ENCODE results near the gene OPRL1.
A peak's percentile ranks its signal among the peaks of the same experiment; 100 is the strongest.

The OPRL1 gene

GRCh38 chr20:64038224-64038564 lies 41.7 kb upstream of the OPRL1 start:
- Histone ChIP-seq H3K27ac (ENCODE audit: low read depth, low read length) (no peak overlapping the region), H3K4me3 (ENCODE audit: low read length) (peak overlapping the region; percentile 55), H3K9ac (ENCODE audit: low read length) (no peak overlapping the region), H3K36me3 (ENCODE audit: control insufficient read depth, insufficient read depth, low read length) (peaks cover 4% of the 10 kb centered on the region), H3K27me3 (ENCODE audit: control insufficient read depth, insufficient read depth, low read length) (peaks cover 43% of the 10 kb centered on the region), H3K4me1 (ENCODE audit: control insufficient read depth, insufficient read depth, low read length) (peaks cover 4% of the 10 kb centered on the region)

- no peak overlapping the region for H3K27ac ChIP-seq (ENCODE audit: low read depth, low read length)
- H3K4me3 ChIP-seq (ENCODE audit: low read length) = peak overlapping the region; percentile 55
Observed at GRCh38 chr20:64038565-64039292, 41.2 kb upstream of the OPRL1 start.

GRCh38 chr20:64039293-64040160 lies 40.4 kb upstream of the OPRL1 start:
- Histone ChIP-seq H3K9ac (ENCODE audit: low read length) (no peak overlapping the region), H3K27ac (ENCODE audit: low read depth, low read length) (no peak overlapping the region), H3K4me3 (ENCODE audit: low read length) (peak overlapping the region; percentile 55), H3K36me3 (ENCODE audit: control insufficient read depth, insufficient read depth, low read length) (no peaks in the 10 kb centered on the region), H3K27me3 (ENCODE audit: control insufficient read depth, insufficient read depth, low read length) (peaks cover 43% of the 10 kb centered on the region), H3K4me1 (ENCODE audit: control insufficient read depth, insufficient read depth, low read length) (peaks cover 4% of the 10 kb centered on the region)

More at GRCh38 chr20:64038565-64039292, 41.2 kb upstream of the OPRL1 start:
- Histone ChIP-seq H3K4me1 (ENCODE audit: control insufficient read depth, insufficient read depth, low read length) (peaks cover 4% of the 10 kb centered on the region), H3K27me3 (ENCODE audit: control insufficient read depth, insufficient read depth, low read length) (peaks cover 43% of the 10 kb centered on the region), H3K36me3 (ENCODE audit: control insufficient read depth, insufficient read depth, low read length) (peaks cover 2% of the 10 kb centered on the region), H3K9ac (ENCODE audit: low read length) (no peak overlapping the region)

- no peaks in the 10 kb centered on the region for H3K36me3 ChIP-seq (ENCODE audit: control insufficient read depth, insufficient read depth, low read length)
- no peak overlapping the region for H3K4me3 ChIP-seq (ENCODE audit: low read length)
- H3K27me3 ChIP-seq (ENCODE audit: control insufficient read depth, insufficient read depth, low read length) = peaks cover 52% of the 10 kb centered on the region
- peaks cover 4% of the 10 kb centered on the region for H3K4me1 ChIP-seq (ENCODE audit: control insufficient read depth, insufficient read depth, low read length)
- no peak overlapping the region for H3K9ac ChIP-seq (ENCODE audit: low read length)
- no peak overlapping the region for H3K27ac ChIP-seq (ENCODE audit: low read depth, low read length)
Observed at GRCh38 chr20:64040231-64041039, 39.4 kb upstream of the OPRL1 start.

- Histone ChIP-seq H3K36me3 (ENCODE audit: control insufficient read depth, insufficient read depth, low read length) (no peaks in the 10 kb centered on the region), H3K27ac (ENCODE audit: low read depth, low read length) (no peak overlapping the region), H3K9ac (ENCODE audit: low read length) (no peak overlapping the region), H3K4me1 (ENCODE audit: control insufficient read depth, insufficient read depth, low read length) (peaks cover 4% of the 10 kb centered on the region), H3K27me3 (ENCODE audit: control insufficient read depth, insufficient read depth, low read length) (peaks cover 60% of the 10 kb centered on the region), H3K4me3 (ENCODE audit: low read length) (no peak overlapping the region)
Observed at GRCh38 chr20:64041040-64041780, 38.7 kb upstream of the OPRL1 start.

GRCh38 chr20:64041781-64042053 lies 38.2 kb upstream of the OPRL1 start:
- peaks cover 60% of the 10 kb centered on the region for H3K27me3 ChIP-seq (ENCODE audit: control insufficient read depth, insufficient read depth, low read length)
- peaks cover 4% of the 10 kb centered on the region for H3K4me1 ChIP-seq (ENCODE audit: control insufficient read depth, insufficient read depth, low read length)
- H3K27ac ChIP-seq (ENCODE audit: low read depth, low read length) = no peak overlapping the region
- no peaks in the 10 kb centered on the region for H3K36me3 ChIP-seq (ENCODE audit: control insufficient read depth, insufficient read depth, low read length)
- peak overlapping the region; percentile 55 for H3K4me3 ChIP-seq (ENCODE audit: low read length)
- H3K9ac ChIP-seq (ENCODE audit: low read length) = no peak overlapping the region

- no peaks in the 10 kb centered on the region for H3K36me3 ChIP-seq (ENCODE audit: control insufficient read depth, insufficient read depth, low read length)
- peaks cover 4% of the 10 kb centered on the region for H3K4me1 ChIP-seq (ENCODE audit: control insufficient read depth, insufficient read depth, low read length)
- H3K9ac ChIP-seq (ENCODE audit: low read length) = no peak overlapping the region
- no peak overlapping the region for H3K27ac ChIP-seq (ENCODE audit: low read depth, low read length)
- H3K4me3 ChIP-seq (ENCODE audit: low read length) = peak overlapping the region; percentile 55
- H3K27me3 ChIP-seq (ENCODE audit: control insufficient read depth, insufficient read depth, low read length) = peaks cover 59% of the 10 kb centered on the region
Observed at GRCh38 chr20:64042054-64042781, 37.7 kb upstream of the OPRL1 start.

GRCh38 chr20:64043768-64044167 lies 36.1 kb upstream of the OPRL1 start:
- peaks cover 55% of the 10 kb centered on the region for H3K27me3 ChIP-seq (ENCODE audit: control insufficient read depth, insufficient read depth, low read length)
- no peak overlapping the region for H3K4me3 ChIP-seq (ENCODE audit: low read length)
- no peak overlapping the region for H3K9ac ChIP-seq (ENCODE audit: low read length)
- H3K36me3 ChIP-seq (ENCODE audit: control insufficient read depth, insufficient read depth, low read length) = no peaks in the 10 kb centered on the region
- H3K27ac ChIP-seq (ENCODE audit: low read depth, low read length) = no peak overlapping the region
- peaks cover 4% of the 10 kb centered on the region for H3K4me1 ChIP-seq (ENCODE audit: control insufficient read depth, insufficient read depth, low read length)

- Histone ChIP-seq H3K36me3 (ENCODE audit: control insufficient read depth, insufficient read depth, low read length) (no peaks in the 10 kb centered on the region), H3K27ac (ENCODE audit: low read depth, low read length) (no peak overlapping the region), H3K9ac (ENCODE audit: low read length) (no peak overlapping the region), H3K27me3 (ENCODE audit: control insufficient read depth, insufficient read depth, low read length) (peaks cover 49% of the 10 kb centered on the region), H3K4me3 (ENCODE audit: low read length) (no peak overlapping the region), H3K4me1 (ENCODE audit: control insufficient read depth, insufficient read depth, low read length) (no peaks in the 10 kb centered on the region)
Observed at GRCh38 chr20:64044484-64045247, 35.2 kb upstream of the OPRL1 start.

GRCh38 chr20:64045346-64046011 lies 34.4 kb upstream of the OPRL1 start:
- Histone ChIP-seq H3K36me3 (ENCODE audit: control insufficient read depth, insufficient read depth, low read length) (no peaks in the 10 kb centered on the region), H3K4me1 (ENCODE audit: control insufficient read depth, insufficient read depth, low read length) (no peaks in the 10 kb centered on the region), H3K9ac (ENCODE audit: low read length) (no peak overlapping the region), H3K27ac (ENCODE audit: low read depth, low read length) (no peak overlapping the region), H3K4me3 (ENCODE audit: low read length) (no peak overlapping the region), H3K27me3 (ENCODE audit: control insufficient read depth, insufficient read depth, low read length) (peaks cover 47% of the 10 kb centered on the region)

- no peaks in the 10 kb centered on the region for H3K4me1 ChIP-seq (ENCODE audit: control insufficient read depth, insufficient read depth, low read length)
- H3K4me3 ChIP-seq (ENCODE audit: low read length) = peak overlapping the region; percentile 21
- peaks cover 51% of the 10 kb centered on the region for H3K27me3 ChIP-seq (ENCODE audit: control insufficient read depth, insufficient read depth, low read length)
- H3K9ac ChIP-seq (ENCODE audit: low read length) = no peak overlapping the region
- no peak overlapping the region for H3K27ac ChIP-seq (ENCODE audit: low read depth, low read length)
- H3K36me3 ChIP-seq (ENCODE audit: control insufficient read depth, insufficient read depth, low read length) = no peaks in the 10 kb centered on the region
Observed at GRCh38 chr20:64047046-64047389, 32.9 kb upstream of the OPRL1 start.

Measured in rectal smooth muscle tissue (tissue), 1 donor.